GM18951 (cell line): Measurements from ENCODE around the gene NAB1.
A peak's percentile ranks its signal among the peaks of the same experiment; 100 is the strongest.

Experiments
- POLR2A ChIP-seq: IDR thresholded peaks from 4 replicates; pipeline ENCODE4 v1.6.1; 2011; ENCODE audit warnings: mild to moderate bottlenecking; ENCODE audit not compliant: insufficient read length, insufficient read depth; ENCODE audit errors: extremely low read depth
- in situ Hi-C: fragments of 300-500 bp; cut with MboI; formaldehyde crosslinking; loops from one replicate; pipeline ENCODE4 v1.12.0; 2022; ENCODE audit warnings: low sequenced_read_pairs, mixed read lengths, inconsistent platforms; ENCODE audit not compliant: unreplicated experiment

Gene NAB1

GRCh38 chr2:190664240-190664639 is 15.4 kb downstream of the NAB1 start:
- in situ Hi-C loops, result no loop called here

DNA sequence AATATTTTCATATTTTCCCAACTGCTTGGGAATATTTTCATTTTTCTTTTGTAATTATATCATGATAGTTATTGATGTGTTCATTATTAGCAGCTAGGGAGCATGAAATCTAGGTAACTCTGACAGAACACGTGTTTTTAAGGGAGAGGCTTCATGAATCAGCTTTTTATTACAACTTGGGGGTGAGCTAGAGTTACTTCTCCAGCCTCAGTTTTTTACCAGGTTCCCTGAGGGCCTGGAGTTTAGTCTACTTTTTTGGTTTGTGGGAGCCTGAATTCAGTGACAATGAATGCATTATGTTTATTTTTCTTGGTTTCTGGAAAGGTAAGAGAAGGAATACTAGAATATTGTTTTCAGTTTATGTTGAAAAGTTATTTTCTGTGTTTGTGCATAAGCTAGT is 18.0 kb downstream of the NAB1 start:
- in situ Hi-C loops, result no loop called here

More at GRCh38 chr2:190664240-190664639, 15.4 kb downstream of the NAB1 start:
- TF ChIP-seq POLR2A, result no peak

GRCh38 chr2:190668892-190669291 is 20.0 kb downstream of the NAB1 start:
- TF ChIP-seq POLR2A, result no peak
- in situ Hi-C loops, result no loop called here

More for the DNA sequence above, 18.0 kb downstream of the NAB1 start:
- TF ChIP-seq POLR2A, result no peak

DNA sequence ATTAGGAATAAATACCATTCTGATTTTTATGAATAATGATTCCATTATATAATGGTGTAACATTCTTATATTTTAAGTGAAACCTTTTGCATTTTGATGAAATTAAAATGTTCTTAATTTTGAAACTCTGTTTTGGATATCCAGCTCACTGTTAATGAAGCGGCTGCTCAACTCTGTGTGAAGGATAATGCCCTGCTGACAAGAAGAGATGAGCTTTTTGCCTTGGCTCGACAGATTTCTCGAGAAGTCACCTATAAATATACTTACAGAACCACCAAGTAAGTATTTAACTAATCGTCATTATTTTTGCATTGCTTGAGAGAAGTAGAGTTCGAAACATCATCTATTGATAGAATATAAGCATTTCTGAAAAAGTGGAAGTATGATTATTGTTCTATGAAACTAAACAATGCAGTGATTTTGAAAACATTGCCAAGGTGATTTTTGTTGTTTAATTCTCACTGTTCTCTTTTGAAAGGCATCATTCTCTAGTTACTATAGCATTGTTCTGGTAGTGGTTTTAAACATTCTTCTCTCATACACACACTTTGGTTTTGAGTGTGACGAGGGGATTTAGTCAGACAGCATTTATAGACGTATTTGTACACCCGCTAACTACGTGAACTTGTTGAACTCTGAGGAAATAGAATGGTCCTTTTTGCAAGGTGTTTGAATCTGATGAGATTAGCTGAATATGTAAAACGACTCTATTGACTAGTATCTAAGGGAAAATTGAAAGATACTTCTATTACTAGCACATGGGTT is 21.5 kb downstream of the NAB1 start:
- TF ChIP-seq POLR2A, result no peak
- in situ Hi-C loops, result no loop called here

GRCh38 chr2:190674966-190675650 is 26.2 kb downstream of the NAB1 start:
- no peak for TF ChIP-seq POLR2A
- in situ Hi-C loops, result no loop called here

DNA sequence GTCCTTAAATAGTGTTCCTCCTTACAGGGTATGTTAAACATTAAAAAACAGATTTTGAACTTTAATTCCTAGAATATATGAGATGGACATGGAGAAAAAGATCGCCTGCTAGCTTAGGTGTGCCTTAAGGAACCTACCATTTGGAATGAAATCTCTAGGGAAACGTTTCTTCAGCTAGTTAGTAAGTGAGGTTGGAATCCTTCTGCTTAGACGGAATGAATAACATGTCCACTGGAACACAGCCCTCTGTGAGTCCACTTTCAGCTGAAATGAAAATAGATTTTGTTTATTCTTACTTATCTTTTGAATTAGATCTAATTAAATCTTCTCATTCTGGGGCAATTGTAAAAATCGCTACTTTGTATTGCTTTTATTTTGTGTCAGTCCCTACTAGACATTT is 28.4 kb downstream of the NAB1 start:
- no peak for TF ChIP-seq POLR2A
- in situ Hi-C loops, result no loop called here

DNA sequence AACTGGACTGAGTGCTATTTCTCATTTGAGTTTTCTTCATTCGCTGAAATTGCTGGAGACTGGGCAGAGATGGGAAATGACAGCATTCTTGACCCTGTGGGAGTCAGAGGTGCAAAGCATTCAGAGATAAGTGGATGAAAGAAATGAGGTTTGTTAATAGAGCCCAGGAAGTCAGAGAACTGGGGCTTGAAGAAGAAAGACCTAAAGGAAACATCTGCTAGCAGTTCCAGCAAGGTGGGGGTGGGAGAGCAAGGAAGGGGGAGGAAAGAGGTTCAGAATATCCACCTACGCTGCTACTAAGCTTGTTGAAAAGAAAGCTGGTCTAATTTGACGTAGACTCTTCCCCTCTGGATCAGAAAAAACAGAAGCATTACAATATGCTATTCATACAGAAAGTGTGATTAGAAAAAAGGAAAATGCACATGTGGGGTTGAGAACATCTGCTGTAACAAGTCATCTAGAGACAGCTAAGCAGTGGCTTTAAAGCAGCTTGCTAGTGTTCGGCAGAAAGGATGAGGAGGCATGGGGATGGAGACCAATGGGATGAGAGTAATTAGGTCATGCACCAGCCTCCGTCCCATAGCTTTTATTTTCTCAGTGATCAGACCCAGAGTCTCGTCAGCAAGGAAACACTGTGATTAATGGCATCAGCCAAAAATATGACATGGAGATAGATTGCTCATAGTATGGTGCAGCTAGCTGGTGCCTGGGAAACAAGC is 29.7 kb downstream of the NAB1 start:
- TF ChIP-seq POLR2A, result no peak
- in situ Hi-C loops, result no loop called here

DNA sequence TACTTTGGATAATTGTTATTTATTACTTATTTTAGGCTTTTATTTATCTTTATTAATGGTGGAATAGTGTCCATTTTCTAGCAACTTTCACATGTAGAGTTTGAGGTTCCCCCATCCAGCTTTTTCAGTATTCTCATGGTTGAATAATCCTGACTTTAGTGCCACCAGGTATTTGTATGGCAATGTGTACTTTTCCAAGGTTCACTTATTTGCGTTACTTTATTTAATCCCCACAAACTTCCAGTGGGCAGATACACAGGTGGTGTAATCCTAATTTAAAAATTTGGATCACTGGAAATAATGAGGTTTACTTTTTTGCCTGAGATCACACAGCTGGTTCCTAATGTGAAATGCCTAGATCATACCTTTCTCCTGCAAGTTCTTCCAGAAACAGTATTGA is 30.5 kb downstream of the NAB1 start:
- no peak for TF ChIP-seq POLR2A
- in situ Hi-C loops, result no loop called here

- in situ Hi-C loops, result loop anchor here (10.0 kb wide), 1 partner anchor 295 kb away; no protein-coding TSS in a partner anchor
Measured at GRCh38 chr2:190679813-190680591, 31.1 kb downstream of the NAB1 start.

DNA sequence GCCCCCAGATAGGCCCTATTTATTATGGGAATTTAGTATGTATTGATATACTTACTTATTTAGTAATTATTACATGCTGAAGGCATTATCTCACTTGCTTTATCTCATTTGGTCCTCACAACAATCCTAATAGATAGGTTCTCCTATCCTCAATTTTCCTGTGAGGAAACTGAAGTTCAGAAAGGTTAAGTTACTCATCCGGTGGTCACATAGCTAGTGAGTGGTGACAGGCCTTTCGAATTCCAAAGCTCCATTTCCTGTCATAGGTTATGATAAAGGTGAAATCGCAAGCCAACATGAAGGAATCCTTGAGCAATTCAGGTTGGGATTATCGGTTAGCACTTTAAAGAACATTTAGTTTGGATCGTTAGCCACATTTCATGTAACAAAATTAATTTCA is 33.3 kb downstream of the NAB1 start:
- no peak for TF ChIP-seq POLR2A
- in situ Hi-C loops, result loop anchor here (10.0 kb wide), 1 partner anchor 297 kb away; no protein-coding TSS in a partner anchor

More at GRCh38 chr2:190679813-190680591, 31.1 kb downstream of the NAB1 start:
- peak; percentile 37 for TF ChIP-seq POLR2A

- in situ Hi-C loops, result loop anchor here (10.0 kb wide), 1 partner anchor 299 kb away; no protein-coding TSS in a partner anchor
- TF ChIP-seq POLR2A, result no peak
Measured at GRCh38 chr2:190683802-190684201, 34.9 kb downstream of the NAB1 start.

- TF ChIP-seq POLR2A, result no peak
- in situ Hi-C loops, result loop anchor here (10.0 kb wide), 1 partner anchor 300 kb away; no protein-coding TSS in a partner anchor
Measured at GRCh38 chr2:190684931-190685330, 36.0 kb downstream of the NAB1 start.

GRCh38 chr2:190685333-190685732 is 36.5 kb downstream of the NAB1 start:
- no peak for TF ChIP-seq POLR2A
- in situ Hi-C loops, result loop anchor here (10.0 kb wide), 1 partner anchor 301 kb away; no protein-coding TSS in a partner anchor
